COLO668 (cell line): Measurements from ENCODE around the gene DUOX1.
"Not testable (repeated sequence)": the region's sequence is repeated elsewhere in the genome, so short reads cannot be mapped to it uniquely, and the experiment has no call there.

Source experiments
- DNase-seq: peaks from one replicate; lab custom pipeline; 2025; ENCODE audit not compliant: unreplicated experiment; lab: John Stamatoyannopoulos, UW

Gene DUOX1

DNA sequence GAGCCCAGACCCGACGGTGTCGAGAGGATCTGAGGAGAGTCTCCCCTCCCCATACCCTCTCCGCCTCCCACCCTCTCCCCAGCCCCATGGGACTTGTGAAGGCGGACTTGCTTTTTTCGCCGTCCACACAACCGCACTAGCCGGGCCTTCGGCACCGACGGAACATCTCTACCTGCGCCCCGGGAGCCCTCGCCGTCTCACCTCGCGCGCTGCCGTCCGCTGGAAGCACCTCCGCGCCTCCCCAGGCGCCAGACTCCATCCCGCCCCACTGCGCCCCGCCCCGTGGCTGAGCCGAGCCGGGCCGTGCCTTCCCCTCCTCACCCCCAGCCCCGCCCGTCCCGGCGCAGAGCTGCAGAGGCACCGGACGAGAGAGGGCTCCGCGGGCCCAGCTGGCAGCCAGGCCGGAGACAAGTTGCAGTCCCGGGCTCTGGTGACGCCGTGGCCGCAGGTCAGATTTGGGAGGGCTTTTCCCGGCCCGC is at the start of gene DUOX1, which contains the start of gene DUOXA1:
TSS of gene DUOX1 (plus strand) at position 344 of the 479 bp plus-strand sequence. CDS start 1,973 bp downstream, outside the sequence.
TSS of gene DUOXA1 (minus strand) at position 229 of the 479 bp plus-strand sequence. CDS start 6,865 bp downstream, outside the sequence.
- no peak for DNase-seq

DNA sequence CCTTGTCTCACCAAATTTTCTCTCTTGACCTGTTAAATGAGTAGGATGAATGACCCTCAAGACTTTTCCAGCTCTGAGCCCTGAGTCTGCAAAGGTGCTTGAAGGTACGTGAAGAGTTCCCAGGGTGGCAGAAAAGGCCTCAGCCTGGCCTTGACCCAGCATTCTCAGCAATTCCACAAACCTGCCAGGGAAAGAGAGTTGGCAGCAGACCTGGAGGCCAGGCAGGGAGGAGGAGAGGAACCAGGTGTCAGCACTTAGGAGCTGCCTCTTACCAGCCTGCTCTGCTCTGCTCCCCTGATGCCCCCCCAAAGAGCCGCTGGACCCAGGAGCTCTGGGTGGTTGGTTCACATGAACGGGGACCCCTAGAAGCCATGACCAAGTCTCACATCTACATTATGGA is 49.2 kb upstream of the DUOX1 start:
- not testable (repeated sequence) for DNase-seq

DNA sequence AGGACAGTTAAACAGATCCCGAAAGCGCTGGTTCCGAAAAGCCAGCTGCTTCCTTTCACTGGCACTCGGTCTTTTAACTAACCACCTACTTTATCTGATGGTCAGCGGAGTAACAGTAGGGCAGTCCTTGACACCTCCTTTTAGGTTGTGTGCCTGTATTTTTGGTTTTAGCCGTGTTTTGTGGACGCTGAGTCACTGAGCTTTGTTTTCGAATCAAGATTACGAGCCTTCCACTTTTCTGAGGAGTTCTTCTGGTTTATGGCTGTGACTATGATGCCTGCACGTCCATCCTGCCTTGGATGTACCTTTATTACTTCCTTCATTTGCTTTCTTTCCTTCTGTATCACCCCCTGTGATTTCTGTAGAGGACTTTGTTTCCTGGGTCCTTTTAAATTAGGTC is 47.4 kb upstream of the DUOX1 start:
- DNase-seq = not testable (repeated sequence)

DNA sequence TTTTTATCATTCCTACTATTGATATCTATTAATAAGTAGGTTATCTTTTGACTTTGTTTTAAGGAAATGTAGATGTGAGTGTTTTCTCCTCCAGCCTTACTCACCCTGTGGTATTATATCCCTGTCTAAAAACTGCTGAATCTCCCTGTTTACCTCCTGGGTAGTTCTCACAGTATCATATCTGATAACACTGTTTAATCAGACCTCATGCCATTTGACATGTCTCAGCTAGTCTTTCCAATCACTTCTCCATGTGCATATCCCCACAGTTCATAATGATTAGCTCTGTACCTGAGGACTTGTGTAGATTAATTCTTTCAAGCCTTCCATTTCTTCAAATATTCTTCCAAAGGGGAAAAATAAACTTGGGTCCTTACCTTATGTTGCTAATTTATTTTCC is 46.6 kb upstream of the DUOX1 start:
- DNase-seq = no peak

DNA sequence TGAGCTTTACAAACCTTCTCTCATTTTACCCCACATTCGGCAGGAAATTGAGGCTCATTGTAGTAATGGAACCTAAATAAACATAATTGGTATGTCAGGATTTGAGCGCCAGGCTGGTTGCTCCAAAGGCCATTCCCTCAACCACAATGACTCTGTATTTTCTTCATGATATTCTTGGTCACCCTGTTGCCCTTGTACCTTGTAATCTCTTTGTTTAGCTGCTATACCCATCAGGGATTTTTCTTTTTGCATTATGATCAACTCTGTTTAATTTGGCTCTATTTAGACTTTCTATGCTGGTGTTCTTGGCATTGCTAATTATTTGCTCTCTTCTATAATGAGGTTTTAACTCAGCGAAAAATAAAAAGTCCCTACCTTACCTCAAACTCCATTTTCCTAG is 45.6 kb upstream of the DUOX1 start:
- DNase-seq = no peak

DNA sequence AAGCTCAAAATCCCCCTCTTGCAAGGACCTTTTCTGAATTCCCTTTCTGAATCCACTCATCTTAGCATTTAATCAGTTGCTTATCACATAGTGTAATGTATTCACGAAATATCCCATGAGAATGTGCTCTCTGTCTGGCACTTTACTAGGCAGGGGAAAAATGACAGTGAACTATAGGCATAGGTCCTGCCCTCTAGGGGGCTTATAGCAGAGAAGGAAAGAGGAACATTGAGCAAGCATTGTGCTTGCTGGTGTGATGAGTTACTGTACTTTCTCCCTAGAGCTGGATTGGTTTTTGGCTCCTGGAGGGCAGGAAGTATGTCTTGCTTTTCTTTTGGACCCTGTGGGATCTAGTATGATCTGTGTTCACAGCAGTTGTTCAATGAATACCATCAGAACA is 42.3 kb upstream of the DUOX1 start:
- DNase-seq = no peak

DNA sequence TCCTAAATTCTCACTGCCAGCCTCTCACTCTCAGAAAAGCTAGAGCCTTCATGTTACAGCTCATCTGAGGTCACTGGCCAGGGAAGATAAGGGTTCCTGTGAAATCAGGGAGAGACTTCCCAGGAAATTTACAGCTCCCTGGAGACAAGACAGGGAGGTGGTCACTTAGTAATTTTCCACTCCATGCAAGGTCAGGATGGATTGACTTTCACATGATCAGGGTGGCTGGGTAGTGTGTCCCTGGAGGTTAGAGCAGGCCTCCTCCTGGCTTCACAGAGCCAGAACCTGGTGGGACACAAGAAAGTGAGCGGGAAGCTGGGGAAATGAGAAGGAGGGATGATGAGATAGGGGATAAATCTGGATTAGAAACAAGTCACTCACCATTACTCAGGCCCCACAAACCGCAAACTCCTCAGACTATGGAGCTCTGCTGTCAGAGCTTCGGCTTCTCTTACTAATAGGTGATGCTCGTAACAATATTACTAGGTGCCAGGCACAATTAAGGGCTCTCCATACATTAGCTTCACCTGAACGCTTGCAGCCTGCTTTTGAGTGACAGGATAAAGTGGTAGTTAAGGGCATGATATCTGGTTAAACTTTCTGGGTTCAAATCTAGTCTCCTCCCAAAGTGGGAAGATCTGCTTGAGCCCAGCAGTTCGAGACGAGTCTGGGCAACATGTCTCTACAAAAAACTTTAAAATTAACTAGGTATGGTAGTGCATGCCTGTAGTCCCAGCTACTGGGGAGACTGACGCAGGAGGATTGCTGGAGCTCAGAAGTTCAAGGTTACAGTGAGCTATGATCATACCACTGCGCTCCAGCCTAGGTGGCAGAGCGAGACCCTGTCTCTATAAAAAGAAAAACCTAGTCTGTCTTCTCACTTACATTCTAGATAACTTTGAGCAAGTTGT is 40.7 kb upstream of the DUOX1 start:
- no peak for DNase-seq

DNA sequence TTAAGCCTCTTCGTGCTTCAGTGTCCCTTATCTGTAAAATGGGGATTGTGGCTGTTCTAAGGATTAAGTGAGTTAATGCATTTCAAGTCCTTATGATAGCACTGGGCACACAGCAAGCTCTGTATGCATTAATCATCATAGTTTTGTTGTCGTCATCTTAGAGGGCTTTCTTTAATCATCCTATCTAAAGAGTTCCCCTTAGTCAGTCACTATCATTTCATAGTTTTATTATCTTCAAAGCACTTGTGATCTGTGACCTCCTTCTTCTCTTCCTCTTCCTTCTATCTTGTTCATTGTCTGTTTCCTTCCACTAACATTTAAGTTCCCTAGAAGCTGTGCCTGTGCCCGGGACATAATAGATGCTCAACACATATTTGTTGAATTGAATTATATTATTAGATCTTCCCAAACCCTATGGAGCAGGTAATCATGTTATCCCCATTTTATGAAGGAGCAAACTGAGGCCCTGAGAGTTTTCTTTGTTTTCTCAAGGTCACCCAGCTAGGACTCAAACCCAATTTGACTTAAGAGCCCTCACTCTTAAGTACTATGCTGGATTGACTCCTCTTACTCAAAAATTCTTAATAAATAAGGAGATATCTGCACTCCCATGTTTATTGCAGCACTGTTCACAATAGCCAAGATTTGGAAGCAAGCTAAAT is 40.0 kb upstream of the DUOX1 start:
- DNase-seq = no peak

DNA sequence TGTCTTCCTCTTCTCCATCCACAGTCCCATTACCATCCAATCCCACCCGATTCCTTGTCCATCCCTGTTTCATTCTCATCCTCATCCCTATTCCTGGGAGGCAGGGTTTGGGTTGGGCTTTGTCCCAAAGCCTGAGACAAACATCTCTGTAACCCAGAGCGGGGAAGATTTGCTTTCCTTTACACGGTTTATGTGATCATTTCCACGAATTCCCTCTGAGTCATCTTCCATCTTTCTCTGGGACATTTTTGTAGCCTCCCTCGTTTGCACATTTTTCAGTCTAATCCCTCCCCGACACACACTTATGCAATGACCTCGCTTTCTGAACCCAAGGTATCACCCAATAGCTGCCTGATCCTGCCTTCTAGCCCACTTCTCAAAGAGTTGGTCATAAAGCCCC is 38.6 kb upstream of the DUOX1 start:
- no peak for DNase-seq

DNA sequence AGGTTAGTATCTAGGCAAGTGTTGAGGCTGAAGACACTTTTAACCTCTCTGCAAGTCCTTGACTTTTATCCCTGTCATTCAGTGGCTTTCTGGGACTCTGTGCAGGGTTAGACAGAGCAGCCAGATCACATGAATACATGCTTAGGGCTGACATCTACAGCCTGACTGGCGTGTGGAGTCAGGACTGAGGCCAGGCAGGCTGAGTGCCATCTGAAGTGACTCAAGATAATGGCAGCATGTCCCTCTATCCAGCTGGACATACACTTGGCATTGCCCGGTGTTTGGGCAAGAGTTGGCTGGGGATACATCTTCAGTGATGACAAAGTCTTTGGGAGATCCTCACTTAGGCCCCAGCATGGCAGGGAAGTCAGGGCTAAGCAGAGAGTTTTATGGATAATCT is 38.2 kb upstream of the DUOX1 start:
- DNase-seq = no peak

DNA sequence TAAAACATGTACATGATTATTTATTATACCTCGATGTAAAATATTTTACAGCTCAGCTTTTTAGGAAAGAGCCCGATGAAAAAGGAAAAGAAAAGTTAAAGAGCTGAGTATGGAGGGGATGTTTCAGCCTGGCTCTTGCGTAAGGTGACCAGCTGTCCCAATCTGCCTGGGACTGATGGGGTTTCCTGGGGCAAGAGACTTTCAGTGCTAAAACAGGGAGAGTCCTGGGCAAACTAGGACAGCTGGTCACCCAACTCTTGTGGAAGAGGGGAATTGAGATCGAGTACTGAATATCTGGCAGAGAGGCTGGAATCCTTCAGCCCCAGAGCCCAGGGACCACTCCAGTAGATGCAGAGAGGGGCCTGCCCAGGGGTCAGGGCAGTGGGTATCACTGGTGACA is 36.8 kb upstream of the DUOX1 start:
- no peak for DNase-seq

DNA sequence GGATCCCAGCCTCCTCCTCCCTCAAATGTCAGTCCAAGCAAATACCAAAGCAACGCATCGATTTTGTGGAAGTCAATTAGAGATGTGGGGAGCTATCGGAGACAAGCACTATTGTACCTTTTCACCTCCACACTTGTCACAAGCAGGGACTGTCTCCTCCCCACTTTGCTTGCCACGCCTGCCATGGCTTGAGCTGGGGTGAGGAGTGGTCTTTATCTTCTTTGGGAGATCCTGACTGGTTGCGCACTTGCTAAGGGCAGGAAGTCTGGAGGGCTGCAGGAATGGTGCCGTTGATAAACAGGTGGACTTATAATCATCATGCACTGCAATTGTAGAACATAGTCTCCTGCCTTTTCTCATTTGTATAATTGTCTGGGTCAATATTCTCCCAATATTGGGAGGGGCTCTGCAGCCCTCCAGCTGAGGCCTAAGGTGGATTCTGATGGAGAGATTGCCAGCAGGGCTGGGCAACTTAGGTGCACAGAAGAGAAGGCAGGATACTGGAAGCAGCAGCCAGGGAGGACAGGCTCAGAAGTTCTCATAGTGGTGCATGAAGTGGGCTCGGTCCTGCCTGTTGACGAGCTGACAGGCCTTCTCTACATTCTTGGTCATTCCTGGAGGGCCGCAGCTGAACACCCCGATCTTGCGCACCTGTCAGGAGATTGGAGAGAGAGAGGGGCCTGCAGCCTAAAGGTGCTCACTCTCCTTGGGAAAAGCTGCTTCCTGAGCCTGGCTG is 36.0 kb upstream of the DUOX1 start:
- DNase-seq = no peak

DNA sequence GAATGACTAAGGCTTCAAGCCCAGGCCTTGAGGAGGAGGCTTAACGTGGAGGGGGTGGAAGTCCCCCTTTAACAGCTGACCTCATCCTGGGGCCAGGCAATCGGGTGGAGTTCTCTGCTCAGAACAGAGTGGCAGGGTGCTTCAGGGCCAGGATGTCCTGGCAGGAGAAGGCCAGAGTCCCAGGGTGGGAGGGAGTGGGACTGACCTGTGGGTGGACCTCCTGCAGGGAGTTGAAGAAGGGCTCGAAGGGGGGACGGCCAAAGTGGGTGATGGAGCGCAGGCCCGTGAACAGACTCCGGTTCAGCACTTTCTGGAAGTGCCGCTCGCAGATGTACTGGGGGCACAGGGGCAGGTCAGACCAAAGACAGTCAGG is 35.5 kb upstream of the DUOX1 start:
- no peak for DNase-seq

DNA sequence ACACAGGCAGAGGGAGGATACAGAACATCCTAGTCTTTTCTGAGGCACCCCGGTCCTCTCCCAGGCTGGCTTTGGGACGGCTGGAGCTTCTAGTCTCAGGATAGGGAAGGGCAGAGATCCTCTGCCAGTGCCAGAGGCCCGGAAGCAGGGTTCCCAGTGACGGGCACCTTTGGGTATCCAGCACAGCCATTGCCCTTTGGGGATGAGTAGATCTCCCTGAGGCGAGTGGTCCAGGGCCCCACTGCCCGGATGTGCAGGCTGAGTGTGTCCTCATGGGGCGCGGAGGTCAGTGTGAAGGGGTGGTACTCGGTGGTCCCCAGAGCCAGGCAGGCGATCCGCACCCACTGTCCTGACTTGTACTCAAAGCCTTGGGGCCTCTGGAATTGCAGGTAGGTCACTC is 34.1 kb upstream of the DUOX1 start:
- no peak for DNase-seq

DNA sequence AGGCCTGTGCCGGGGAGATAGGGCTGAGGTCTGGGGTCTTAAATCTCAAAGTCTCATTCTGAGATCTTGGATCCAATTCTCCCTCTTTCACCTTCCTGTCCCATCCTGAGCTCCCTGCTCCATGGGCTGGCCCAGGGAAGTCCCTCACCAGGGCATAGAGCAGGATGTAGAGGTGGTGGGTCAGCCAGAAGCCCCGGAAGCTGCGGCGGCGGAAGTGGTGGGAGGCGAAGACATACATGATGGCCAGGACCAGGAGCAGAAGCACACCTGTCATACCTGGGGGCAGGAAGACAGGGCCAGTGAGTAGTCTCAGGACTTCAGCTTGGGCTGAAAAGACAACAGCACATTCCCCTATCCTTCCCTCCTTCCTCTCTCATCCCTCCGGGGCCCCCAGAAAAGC is 32.3 kb upstream of the DUOX1 start:
- DNase-seq = no peak

DNA sequence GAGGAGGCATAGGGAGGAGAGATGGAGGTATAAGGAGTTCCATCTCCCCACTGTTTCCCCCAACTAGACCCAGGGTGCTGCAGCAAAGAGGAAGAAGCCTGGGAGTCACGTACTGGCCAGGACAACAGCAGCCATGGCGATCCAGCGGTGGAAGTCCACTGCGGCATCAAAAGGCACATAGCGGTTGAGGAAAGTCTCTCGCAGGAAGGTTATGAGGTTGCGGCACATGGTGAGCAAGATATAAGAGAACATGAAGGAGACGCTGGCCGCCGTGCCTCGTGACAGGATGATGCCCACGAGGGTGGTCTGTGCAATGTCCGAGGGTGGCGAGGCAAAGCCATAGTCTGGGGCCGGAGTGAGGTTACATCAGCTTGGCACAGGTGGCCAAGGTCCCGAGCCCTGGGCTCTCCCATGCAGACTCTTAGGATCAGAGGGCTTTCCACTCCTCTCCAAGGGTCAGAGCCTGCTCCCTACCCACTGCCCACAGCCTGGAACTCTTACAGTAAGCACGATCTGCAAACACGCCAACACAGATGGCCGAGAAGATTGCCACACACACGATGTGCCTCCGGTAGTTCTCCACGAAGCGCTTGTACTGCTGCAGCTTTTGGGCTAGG is 30.1 kb upstream of the DUOX1 start:
- DNase-seq = no peak

DNA sequence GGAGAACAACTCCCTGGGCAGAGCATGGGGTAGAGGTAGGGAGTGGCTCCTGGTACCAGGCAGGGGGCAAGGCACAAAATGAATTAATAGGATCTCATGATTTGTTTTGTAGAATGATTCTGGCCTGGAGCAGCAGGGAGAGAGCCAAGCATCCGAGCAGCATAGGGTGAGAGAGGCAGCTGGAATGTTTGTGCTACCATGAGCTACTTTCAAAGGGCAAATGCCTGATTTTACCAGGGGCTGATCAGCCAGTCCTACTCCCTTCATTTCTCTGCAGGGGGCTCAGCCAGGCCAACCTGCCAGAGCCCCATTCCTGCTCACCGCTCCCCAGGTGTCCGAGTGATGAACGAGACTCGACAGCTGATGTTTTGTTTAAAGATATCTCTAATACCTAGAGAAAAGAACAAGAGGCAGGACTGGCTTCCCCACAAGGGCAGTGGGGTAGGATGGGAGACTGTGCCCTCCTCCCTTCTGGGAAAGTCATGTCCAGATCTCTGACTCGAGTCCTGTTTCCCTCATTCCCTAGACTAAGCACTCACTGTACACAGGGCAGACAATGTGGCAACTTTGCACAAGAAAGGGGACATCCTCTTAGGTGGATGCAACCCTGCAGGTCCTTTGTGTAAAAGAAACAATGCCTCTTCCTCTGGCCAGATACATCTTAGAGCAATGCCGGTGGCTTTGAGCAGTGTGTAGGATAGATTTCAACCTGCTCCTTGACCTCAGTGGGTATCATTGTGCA is 28.7 kb upstream of the DUOX1 start:
- no peak for DNase-seq

DNA sequence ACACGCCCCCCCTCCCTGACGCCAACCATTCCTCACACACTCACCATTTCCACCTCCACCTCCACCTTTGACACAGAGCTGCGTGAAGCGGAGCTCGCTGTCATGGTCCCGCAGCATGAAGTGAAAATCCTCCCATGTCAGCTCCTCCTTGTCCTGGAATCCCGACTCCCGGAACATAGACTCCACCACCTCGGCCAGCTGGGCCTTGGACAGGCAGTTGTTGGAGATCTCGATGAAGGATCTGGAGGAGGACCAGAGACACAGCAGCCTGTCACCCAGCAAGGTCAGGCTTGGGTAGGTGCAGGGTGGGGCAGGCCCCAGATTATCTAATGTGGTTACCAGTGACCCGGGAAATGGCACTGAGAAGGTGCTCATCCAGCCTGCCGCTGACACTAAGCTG is 28.0 kb upstream of the DUOX1 start:
- no peak for DNase-seq

DNA sequence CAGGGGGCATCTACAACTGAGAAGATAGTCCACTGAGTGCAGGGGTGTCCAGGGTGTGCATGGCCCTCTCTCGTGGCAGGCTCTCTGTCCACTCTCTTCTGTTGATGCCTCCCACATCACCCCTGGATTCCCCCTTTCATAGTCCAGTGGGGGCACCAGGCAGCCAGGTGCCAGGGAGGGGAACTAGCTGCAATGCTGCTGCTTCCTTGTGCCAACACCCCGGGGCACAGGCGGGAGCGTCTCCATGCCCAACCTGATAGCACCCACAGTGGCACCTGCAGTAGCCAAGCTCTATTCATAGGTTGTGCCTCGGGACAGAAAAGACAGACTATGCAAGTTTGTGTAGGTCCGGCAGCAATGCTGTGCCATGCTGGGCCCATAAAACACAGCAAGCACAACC is 27.6 kb upstream of the DUOX1 start:
- no peak for DNase-seq

DNA sequence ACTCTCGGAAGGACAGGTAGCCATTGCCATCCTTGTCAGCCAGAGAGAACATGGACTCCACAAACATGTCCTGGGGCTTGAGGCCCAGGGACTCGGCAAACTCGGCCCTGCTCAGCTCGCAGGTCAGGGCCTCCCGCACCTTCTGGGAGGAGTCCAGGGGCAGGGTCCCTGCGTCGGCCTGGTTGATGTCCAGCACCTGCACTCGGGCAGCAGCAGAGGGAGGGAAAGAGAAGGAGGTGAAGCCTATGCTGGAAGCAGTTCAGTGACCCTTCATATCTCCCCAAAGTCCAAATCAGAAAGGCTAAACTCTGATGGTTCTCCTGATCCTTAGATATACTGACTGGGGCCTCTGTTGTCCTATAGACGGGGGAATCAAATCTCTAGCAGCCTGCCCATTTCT is 25.6 kb upstream of the DUOX1 start:
- DNase-seq = not testable (repeated sequence)
